ENCODE results near the gene PIGQ. TPM values are rescaled to one million over a fixed set of nuclear protein-coding genes. Genes with fewer than 3 reads are reported as not detected.

The PIGQ gene
- total RNA-seq, 1 experiment from 2014 or later: 58.0 TPM

GRCh38 chr16:553601-554296, 16.0 kb upstream of the PIGQ start:
- no peak for DNase-seq
- no peak overlapping the region for H3K4ac ChIP-seq (ENCODE audit: low read depth, low read length)
- H3K9me3 ChIP-seq (ENCODE audit: control insufficient read depth, low read depth, low read length): no peaks in the 10 kb centered on the region
- no peak overlapping the region for H2BK15ac ChIP-seq (ENCODE audit: low read depth, low read length)
- no peak overlapping the region for H3K18ac ChIP-seq (ENCODE audit: insufficient read length, low read depth, low read length)
- H2BK5ac ChIP-seq (ENCODE audit: insufficient read length, low read length): no peak overlapping the region
- H3K14ac ChIP-seq (ENCODE audit: insufficient read depth, low read length): no peak overlapping the region
- no peaks in the 10 kb centered on the region; the same call in 1 of the 2 replicates for H3K27me3 ChIP-seq (ENCODE audit: insufficient read depth, low read length)
- H4K8ac ChIP-seq (replicated peaks; ENCODE audit: insufficient read length, low read depth, low read length): no peak overlapping the region
- H2BK12ac ChIP-seq (ENCODE audit: insufficient read length, low read depth, low read length): no peak overlapping the region
- no peak overlapping the region for H2AFZ ChIP-seq (ENCODE audit: low read length)
- H3K27me3 Mint-ChIP-seq (ENCODE audit: low read depth): peaks cover 11% of the 10 kb centered on the region
- H3K56ac ChIP-seq (ENCODE audit: insufficient read length, low read depth, low read length): no peak overlapping the region
- H3K9me3 Mint-ChIP-seq: no peaks in the 10 kb centered on the region
- H3K27ac Mint-ChIP-seq: no peak overlapping the region
- no peak overlapping the region for H2BK20ac ChIP-seq (ENCODE audit: low read depth, low read length, poor library complexity, severe bottlenecking)
- H3K4me3 Mint-ChIP-seq: no peak overlapping the region
- no peaks in the 10 kb centered on the region for H3K23me2 ChIP-seq (ENCODE audit: insufficient read length, low read depth, low read length, poor library complexity, severe bottlenecking)
- no peak overlapping the region for H3T11ph ChIP-seq (ENCODE audit: low read length)
- no CpG with 5 or more reads among the region's 33 CpGs for WGBS (ENCODE audit: extremely low coverage, insufficient read length, low lambda C conversion rate)
- H3K9ac ChIP-seq (ENCODE audit: extremely low read depth, insufficient read length, low read length): no peak overlapping the region
- no peak overlapping the region for H2BK120ac ChIP-seq (ENCODE audit: low read depth, low read length, poor library complexity, severe bottlenecking)
- H3K4me1 ChIP-seq (ENCODE audit: insufficient read depth, low read length): no peaks in the 10 kb centered on the region
- H3K36me3 Mint-ChIP-seq (ENCODE audit: insufficient read depth in 1 of 3, low read depth in 3 of 3): peaks cover 0 to 8% (median 2%) of the 10 kb centered on the region in 3 experiments; a peak in 3 of 7 replicates
- no peak overlapping the region for H3K27ac ChIP-seq (ENCODE audit: insufficient read length, low read depth, low read length)
- TF ChIP-seq CTCF (conservative IDR thresholded peaks at IDR 0.05): no peak
- H3K79me2 ChIP-seq (ENCODE audit: insufficient read depth, low read length): no peaks in the 10 kb centered on the region
- no peak overlapping the region for H3K4me2 ChIP-seq (ENCODE audit: insufficient read depth, insufficient read length, low read length)
- no peaks in the 10 kb centered on the region for H4K20me1 ChIP-seq (ENCODE audit: control insufficient read depth, insufficient read depth, insufficient read length)
- H4K91ac ChIP-seq (ENCODE audit: insufficient read length, low read depth, low read length): no peak overlapping the region
- H4K5ac ChIP-seq (ENCODE audit: insufficient read length, low read depth, low read length): no peak overlapping the region
- H2AK5ac ChIP-seq (ENCODE audit: insufficient read length, low read length): no peak overlapping the region
- H3K23ac ChIP-seq (ENCODE audit: insufficient read length, low read depth, low read length): no peak overlapping the region
- no peaks in the 10 kb centered on the region for H3K4me1 Mint-ChIP-seq
- no peaks in the 10 kb centered on the region for H3K79me1 ChIP-seq (ENCODE audit: insufficient read depth, low read depth, low read length, poor library complexity, severe bottlenecking)
